Activated CD4-positive, alpha-beta T cell treated with anti-CD3 and anti-CD28 coated beads for 1 hour (primary cell): ENCODE measurements around the gene RFX3.
"Not testable (repeated sequence)": the region's sequence is repeated elsewhere in the genome, so short reads cannot be mapped to it uniquely, and the experiment has no call there.

Source experiments
- DNase-seq: peaks from one replicate; pipeline ENCODE4 v3.0.0-alpha.2; 2020

The RFX3 gene

DNA sequence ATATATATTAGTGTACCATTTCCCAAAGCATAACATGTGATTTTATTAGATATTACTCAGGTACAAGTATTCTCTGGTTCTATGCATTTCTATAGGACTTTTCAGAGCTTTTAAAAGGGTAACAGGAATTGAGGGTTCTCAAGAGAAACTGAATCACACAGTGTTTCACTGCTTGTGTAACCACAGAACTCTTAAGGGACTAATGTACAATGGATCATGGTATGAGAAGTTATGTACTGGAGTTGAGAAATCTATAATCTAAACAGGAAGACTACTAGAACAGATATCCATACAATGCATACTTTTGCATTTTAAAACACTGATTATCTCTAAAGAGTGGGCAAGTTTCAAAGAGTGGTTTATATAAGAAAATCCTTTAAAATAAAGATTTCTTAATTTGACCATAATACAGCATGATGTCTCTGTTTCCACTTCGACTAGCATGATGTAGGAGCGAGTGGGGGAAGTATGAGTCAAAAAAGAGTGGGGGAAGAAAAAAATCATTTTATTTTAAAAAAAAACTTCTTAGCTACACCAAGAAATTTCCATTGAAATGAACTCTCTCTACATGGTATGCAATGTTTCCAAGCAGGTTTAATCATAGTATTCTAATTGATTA is 183.5 kb downstream of the RFX3 start:
- no peak for DNase-seq

DNA sequence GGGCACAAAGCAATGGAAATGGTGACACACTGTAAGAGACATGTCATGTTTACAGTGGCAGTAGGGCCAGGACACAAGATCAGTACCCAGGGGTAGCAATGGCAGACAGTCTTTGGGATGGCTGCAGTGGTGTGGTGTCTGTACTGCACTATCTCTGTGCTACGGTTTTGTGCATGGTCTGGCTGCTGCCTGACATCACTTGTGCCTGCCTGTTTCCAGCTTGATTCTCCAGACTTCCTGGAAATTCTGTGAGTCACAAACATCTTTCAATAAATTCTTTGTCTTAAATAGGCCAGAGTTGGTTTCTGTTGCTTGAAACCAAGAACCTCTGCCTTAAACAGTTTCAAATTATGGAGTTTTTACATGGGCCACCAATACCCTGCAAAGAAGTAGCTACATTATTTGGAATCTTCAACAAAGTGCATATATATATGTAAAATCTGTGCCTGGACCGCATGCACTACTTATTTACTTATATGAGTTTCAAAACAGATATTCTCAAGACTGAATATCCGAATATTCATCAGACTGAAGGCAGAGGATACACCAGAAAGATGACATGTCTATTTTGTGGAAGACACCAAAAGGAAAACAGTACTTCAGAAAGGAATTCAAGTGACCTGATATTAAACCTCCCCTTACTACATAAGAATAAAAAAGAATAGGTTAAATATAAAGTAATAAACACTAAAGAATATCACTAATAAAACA is 188.1 kb downstream of the RFX3 start:
- DNase-seq, result no peak

DNA sequence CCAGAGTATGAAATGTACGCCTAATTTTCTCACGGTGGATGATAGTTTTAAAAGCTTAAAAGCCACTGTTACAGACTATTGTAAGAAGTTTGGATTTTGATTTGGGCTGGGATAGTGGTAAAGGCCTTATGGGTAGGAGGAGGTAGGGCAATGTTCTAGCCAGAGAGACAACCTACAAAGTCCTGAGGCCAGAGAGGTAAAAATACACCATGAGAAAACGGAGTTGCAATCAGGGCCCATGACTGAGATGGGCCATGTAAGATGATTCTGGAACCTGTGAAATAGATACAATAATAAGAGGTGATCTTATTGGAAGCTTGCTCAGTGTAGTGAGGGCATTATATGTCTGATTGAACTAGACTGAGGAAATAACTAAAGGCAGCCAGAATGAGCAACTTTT is 188.8 kb downstream of the RFX3 start:
- no peak for DNase-seq

DNA sequence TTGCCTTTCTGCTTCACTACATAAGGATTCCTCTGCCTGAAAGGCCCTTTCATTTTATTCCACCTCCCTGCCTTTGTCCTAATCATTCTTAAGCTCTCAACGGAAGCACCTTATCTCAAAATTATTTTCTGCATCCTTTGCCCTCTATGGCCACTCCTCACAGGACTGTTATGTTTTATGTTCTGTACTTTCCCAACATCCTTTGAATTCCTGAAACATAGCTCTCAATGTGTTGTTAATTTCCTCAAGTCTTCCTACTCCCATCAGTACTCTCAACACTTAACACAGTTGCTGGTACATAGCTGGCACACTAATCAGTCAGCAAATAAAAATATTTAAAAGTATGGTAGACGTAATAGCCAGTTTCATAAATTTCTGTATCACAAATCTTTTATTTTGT is 193.0 kb downstream of the RFX3 start:
- DNase-seq, result no peak

DNA sequence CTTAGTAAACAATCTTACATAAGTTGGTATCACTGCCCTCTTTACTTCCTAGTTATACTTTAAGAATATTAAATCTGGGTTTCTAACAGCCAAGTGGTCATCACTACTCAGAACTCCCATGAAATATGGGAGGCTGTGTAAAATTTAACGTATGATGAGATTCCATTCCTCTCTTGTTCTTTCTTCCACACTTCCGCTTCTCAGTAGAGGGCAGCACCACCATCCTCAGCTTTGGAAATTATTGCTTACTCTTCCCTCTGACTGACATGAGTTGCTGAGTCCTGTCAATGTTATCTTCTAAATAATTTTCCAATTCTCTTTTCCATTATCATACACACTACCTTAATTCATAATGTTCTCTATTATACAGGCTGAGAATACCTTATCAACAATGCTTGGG is 194.0 kb downstream of the RFX3 start:
- DNase-seq, result no peak

DNA sequence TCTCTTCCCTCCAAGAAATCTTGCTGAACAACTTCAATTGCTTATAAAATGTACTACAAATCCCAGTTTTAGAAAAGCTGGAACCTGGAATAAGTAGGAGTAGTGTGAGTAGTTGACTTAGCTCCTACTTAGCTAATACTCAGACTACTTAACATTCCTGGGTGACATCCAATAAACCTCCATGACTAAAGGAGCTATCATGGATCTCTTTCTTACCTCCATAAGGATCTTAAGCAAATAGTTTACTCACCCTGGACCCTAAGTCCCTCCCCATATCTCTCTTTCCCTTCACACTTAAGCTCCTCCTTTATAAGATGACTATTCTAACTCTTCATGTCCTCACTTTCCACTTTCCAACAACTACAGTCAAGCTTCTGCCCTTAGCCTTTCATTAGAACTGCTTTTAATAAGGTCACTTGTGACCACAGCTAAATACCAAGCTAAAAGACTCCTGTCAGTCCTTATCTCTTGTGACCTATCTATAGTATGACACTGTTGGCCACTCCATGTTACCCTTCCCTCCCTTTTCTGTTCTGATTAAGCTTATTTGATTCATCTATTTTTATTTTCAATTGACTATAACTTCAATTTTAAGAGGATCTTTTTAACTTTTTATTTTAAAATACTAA is 194.9 kb downstream of the RFX3 start:
- no peak for DNase-seq

DNA sequence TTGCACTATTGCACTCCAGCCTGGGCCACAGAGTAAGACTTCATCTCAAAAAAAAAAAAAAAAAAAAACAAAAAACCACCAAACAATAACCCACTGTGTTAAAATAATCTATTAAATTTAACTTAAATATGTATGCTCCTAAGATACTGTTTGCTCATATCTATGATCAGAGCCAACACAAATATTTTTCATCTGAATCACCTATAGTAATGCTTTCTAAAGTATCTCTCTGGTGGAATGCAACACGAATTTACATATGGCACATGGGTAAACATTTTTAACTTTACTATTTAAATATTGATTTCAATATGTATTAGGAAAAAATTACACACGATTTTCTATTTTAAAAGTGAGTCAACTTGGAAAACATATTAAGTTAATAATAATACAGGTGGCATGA is 196.4 kb downstream of the RFX3 start:
- DNase-seq, result no peak

DNA sequence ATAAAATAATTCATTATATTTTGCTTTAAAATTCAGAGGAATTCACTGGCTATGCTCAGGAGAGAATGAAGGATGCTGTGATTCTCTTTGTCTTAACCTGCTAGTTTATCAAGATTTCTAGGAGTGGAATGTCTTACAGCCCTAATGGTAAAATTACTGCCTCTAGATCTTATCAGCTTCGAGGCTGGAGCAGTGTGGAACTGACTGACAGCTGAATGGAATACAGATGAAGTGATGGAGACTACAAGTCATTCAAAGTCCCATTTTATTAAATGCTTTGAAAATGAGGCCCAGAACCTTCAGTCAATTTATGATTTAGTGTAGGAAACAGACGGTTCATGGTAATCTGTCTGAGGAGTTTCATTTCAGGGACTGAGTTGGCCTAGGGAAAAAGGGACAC is 202.1 kb downstream of the RFX3 start:
- no peak for DNase-seq

DNA sequence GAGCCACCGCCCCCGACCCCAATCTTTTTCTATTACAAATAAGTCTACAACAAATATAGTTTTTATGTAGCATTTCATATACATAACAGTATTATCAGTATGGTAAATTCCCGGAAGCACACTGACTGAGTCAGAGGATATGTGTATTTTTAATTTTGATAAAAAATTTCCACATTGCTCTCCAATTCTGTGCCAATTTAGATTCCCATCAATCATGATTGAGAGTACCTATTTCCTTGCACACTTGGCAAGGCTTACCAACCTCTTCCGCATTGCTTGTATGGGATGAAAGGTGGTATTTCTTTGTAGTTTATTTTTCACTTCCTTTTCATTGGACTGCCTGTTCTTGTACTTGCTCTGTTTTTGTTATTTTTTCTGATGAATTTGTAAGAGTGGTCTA is 204.6 kb downstream of the RFX3 start:
- DNase-seq, result no peak

DNA sequence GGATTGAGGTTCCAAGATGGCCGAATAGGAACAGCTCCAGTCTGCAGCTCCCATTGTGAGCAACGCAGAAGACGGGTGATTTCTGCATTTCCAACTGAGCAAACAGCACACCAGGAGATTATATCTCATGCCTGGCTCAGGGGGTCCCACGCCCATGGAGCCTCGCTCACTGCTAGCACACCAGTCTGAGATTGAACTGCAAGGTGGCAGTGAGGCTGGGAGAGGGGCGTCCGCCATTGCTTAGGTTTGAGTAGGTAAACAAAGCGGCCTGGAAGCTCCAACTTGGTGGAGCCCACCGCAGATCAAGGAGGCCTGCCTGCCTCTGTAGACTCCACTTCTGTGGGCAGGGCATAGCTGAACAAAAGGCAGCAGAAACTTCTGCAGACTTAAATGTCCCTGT is 213.2 kb downstream of the RFX3 start:
- DNase-seq, result not testable (repeated sequence)

DNA sequence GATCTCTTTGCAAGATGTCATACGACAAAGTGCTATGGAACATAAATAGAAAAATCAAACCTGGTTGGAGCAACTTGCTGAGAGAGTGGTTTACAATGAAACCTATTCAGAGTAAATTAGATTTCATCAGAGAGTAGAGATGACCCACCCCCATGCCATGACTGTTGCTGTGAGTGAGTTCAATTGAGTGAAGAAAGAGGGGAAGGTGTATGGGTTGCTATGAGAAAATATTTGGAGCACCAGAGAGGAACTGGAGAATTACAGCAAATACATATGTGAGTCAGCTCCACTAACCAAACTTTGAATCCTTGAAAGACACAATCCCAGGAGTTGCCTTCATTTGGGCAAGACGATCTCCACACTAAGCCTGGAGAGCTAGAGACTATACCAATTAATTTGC is 217.2 kb downstream of the RFX3 start:
- no peak for DNase-seq

DNA sequence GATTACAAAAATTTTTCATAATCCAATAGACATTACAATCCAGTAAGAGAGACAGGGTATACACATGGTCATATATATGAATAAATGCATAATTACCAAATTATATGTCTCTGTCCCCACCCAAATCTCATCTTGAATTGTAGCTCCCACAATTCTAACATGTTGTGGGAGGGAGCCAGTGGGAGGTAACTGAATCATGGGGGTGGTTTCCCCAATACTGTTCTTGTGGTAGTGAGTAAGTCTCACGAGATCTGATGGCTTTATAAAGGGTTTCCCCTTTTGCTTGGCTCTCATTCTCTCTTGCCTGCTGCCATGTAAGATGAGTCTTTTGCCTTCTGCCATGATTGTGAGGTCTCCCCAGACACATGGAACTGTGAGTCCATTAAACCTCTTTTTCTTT is 221.4 kb downstream of the RFX3 start:
- not testable (repeated sequence) for DNase-seq

DNA sequence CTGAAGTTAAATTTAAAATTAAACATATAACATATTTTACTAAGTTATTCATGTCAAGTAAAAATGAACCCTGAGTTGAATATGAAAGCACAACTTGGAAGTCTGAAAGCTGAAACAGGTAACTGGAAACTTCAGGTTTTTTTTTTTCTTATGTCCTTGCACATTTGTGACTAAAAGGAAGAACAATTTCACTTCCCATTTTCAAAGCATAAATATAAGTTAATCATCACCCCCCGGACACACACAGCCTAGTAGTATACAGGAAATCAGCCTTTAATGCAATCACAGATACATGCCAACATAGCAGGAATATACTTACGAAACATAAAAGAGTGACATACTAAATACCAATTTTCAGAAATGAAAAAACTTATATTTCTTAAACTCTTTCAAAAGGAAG is 225.9 kb downstream of the RFX3 start:
- no peak for DNase-seq

DNA sequence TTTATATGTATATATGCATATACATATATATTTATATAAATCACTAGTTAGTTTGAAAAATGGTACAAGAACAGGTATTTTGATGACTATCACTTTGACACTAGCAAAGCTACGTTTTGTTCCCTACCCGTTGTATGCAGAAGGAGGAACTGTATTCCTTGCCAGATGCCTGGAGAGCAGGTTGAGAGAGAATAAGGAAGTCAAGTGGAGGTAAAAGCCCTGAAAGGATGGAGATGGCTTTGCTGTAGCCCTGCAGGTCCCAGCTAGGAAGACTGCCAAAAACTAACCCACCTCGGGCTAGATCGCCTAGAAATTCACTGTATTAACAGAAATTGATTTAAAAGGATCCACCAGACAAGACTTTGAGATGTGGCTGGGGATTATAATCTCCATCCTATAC is 229.3 kb downstream of the RFX3 start:
- DNase-seq, result no peak

DNA sequence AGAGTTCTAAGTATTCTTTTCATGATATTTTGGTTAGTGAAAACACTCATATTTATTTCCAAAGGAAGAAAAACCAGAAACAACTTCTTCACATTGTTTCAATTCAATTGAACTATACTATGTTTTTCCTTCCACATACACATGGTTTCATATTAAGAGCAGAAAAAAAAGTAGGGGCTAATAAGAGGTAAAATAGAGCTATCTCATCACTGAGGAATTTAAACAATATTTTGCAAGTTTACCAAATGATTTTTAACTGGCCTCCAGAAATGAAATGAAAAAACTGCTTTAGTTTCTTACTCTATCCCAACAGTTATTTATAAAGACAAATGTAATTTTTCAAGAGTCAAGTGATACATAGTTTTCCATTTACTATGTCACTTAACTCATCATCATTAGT is 233.5 kb downstream of the RFX3 start:
- DNase-seq, result no peak

DNA sequence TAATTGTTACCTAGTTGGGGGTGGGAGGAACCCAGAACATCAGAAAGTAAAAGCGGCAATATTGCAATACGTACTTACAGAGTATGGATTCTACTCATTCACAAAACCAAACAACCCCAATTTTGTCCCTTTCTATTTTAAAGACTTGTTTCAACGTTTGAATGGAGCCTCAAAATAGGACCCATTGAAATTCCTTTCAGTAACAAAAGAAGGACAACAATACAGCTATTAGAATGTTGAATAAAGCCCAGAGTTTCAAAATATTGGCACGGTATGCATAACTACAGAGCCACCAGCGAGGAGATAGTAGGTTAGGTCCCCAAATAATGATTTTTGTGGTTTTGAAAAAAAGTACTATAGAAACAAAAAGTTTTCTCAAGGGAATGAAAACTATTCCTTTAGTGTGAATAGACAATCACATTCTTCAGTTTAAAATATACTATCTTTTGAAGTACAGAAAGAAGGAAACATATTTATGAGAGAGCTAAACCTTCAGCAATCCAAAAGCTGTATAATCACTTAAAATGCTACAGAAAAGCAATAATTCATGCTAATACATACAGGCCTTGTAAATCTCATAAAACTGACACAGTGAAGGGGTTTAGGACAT is 235.5 kb downstream of the RFX3 start:
- DNase-seq, result no peak

DNA sequence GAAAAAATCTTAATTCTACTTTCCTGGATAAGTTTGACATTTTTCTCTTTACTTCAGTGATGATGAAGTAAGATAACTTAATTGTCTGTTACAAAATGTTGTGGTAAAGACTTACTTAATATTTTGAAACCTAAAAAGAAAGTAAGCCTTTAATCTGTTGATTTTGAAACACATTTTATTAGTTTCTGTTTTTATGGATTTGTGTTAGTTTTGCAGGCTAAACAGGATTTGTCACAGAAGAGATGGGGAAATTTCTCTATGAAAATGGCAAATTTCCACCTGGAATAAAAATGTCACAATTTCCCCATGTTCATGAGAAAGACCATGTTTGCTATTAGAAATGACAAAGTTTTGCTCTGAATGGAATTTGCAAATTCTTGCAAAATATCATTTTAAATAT is 237.1 kb downstream of the RFX3 start:
- DNase-seq, result no peak

DNA sequence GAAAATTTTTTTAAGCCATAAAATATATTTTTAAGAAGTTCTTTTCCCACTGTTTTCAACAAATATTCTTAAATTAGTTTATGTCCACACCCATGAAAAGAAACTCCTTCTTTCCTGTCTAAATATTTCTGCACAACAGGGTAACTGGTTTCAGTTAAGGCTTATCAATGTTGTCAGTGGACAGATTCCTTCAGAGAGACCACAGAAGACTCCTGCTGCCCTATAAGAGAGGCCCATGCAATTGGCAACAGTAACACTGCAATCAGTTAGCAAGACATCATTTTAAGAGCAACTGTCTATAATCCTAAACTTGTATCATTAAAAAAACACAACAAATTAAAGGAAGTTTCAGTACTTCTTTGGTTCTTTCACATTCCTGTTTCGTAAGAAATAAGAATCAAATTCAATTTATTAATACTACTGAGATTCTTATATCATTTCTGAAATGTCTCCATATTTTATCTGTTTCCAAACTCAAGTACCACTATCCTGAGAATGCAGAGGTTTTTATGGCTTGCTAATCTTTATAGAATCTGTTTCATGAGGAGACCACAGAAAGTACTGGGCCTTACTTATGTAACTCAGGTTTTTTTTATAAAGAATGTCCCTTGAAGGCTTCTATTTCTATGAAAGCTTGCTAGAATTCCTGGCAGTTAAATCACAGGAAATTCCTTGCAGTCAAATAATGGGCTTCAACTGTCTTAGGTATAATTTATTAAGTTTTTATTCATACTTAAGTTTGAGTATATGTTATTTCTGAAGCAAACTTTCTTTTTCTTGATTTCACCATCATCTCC is 240.2 kb downstream of the RFX3 start:
- DNase-seq, result no peak

DNA sequence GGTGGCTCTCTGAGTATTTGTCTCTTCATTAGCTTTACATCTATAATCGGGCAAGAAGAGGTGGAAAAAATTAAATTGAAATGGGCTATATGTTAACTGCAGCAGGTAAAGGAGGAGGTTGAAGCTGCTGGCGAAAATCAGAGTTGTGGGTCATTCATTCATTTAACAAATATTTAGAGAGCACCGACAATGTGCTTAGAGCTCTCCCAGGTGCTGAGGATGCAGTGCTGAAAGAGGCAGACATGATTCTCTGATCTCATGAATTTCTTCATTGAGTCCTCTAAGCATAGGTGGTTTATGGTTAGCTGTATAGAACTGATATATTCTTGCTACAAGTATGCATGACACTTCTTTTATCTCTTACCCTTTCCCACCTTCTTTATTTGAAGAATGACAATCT is 243.4 kb downstream of the RFX3 start:
- DNase-seq, result no peak

DNA sequence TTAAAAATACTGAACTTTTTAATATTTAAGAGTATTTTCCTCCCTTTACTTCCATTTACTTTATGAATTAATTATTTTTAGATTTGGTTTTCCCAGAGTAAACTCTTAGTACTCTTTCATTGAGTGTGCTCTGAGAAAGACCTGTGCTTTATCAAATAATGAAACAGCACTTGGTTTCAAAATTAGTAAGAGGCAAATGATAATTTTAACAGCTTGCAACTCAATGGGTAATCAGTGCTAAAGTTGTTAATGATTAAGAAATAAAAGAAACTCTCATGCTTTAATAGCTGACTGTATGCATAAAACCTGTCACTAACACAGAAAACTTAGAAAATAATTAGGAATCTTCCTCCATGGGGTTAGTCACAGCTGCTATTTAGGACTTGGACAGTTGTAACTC is 244.4 kb downstream of the RFX3 start:
- no peak for DNase-seq

DNA sequence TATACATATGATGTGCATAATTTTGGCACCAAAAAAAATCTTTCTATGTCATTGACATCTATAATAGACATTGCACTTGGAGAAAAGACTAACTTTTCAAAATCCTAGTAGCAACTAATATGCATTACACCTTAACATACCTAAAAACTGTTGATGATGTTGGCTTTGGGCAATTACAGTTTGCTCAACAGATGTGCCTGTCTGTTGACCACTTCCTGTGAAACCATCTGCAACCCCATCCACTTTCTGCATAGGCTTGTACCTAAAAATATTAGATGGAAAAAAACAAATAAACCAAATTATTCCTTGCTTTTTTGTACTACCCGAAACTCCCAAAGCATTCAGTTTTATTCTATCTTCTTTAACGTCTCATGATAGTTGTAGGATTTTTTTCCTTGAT is 248.6 kb downstream of the RFX3 start:
- no peak for DNase-seq

DNA sequence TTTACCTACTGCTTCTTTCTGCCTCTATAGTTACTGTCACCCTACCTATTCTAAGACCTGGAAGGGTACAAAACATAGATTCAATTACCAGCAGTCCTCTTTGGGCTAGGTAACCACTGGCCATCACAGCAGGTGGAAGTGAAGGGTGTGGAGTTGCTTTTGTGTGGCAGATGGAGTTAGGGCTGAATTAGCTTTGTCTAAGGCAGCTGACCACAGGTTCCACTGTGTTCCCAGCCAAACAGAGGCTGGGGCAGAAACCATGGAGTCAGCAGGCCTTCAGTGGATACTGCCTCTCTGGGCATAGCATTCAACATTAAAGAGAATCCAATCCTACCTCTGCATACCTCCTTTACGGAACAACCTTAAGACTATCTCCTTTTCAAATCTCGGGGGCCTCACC is 254.2 kb downstream of the RFX3 start:
- DNase-seq, result no peak

DNA sequence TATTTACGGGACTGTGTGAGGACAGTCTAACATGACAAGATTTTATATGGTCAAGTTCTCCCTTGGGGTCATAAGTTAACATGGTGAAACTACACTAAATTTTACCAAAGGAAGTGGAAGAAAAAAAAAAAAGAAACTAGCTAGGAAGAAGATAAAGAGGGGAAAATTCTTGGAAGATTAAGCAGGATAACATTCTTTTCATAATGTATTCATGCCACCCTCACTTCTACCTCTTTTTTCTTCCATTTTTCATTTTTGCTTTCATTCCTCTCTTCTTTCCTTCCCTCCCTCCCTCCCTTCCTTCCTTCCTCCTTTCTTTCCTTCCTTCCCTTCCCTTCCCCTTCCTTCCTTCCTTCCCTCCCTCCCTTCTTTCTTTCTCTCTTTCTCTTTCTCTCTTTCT is 254.6 kb downstream of the RFX3 start:
- DNase-seq, result no peak
